ENCODE measurements around the gene CDC6.
A peak's percentile ranks its signal among the peaks of the same experiment; 100 is the strongest.

The CDC6 gene

DNA sequence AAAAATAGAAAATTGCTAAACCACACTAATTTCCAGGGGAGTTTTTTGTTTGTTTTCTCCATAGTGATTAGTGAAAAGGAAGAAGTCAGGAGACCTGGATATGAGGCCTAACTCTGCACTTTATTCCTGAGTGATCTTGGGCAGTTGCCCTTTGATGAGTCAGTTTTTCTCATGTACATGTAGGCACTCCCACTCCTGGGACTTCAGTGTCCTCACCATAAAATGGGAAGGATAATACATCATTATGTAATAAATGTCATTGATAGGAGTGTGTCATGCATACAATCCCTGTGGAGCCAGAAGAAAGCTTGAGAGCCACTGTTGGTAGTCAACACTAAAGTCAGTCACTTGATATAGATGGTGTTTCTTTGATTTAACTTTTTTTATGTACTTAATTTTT lies 36.1 kb upstream of the CDC6 start (continued):
- TF ChIP-seq, protein P1, sequence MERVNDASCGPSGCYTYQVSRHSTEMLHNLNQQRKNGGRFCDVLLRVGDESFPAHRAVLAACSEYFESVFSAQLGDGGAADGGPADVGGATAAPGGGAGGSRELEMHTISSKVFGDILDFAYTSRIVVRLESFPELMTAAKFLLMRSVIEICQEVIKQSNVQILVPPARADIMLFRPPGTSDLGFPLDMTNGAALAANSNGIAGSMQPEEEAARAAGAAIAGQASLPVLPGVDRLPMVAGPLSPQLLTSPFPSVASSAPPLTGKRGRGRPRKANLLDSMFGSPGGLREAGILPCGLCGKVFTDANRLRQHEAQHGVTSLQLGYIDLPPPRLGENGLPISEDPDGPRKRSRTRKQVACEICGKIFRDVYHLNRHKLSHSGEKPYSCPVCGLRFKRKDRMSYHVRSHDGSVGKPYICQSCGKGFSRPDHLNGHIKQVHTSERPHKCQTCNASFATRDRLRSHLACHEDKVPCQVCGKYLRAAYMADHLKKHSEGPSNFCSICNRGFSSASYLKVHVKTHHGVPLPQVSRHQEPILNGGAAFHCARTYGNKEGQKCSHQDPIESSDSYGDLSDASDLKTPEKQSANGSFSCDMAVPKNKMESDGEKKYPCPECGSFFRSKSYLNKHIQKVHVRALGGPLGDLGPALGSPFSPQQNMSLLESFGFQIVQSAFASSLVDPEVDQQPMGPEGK (tag by site-specific recombination; IDR thresholded peaks at IDR 0.05): peak; percentile 51; the same call in 1 of the 2 replicates
- no peak for TF ChIP-seq MYNN (tag by site-specific recombination; IDR thresholded peaks at IDR 0.05; ENCODE audit: borderline replicate concordance)
- no peak for TF ChIP-seq ZNF2 (tag by site-specific recombination; IDR thresholded peaks at IDR 0.05)
- no peak for TF ChIP-seq ZNF37A (tag by site-specific recombination; IDR thresholded peaks at IDR 0.05)
- TF ChIP-seq ZFP69B (tag by site-specific recombination; IDR thresholded peaks at IDR 0.05): 0 out of 2 replicates have a peak, but pooled peaks have one; percentile 47
- TF ChIP-seq, protein P2, sequence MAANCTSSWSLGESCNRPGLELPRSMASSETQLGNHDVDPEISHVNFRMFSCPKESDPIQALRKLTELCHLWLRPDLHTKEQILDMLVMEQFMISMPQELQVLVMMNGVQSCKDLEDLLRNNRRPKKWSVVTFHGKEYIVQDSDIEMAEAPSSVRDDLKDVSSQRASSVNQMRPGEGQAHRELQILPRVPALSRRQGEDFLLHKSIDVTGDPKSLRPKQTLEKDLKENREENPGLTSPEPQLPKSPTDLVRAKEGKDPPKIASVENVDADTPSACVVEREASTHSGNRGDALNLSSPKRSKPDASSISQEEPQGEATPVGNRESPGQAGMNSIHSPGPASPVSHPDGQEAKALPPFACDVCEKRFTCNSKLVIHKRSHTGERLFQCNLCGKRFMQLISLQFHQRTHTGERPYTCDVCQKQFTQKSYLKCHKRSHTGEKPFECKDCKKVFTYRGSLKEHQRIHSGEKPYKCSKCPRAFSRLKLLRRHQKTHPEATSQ (tag by site-specific recombination; IDR thresholded peaks at IDR 0.05): no peak
- TF ChIP-seq, protein P3, sequence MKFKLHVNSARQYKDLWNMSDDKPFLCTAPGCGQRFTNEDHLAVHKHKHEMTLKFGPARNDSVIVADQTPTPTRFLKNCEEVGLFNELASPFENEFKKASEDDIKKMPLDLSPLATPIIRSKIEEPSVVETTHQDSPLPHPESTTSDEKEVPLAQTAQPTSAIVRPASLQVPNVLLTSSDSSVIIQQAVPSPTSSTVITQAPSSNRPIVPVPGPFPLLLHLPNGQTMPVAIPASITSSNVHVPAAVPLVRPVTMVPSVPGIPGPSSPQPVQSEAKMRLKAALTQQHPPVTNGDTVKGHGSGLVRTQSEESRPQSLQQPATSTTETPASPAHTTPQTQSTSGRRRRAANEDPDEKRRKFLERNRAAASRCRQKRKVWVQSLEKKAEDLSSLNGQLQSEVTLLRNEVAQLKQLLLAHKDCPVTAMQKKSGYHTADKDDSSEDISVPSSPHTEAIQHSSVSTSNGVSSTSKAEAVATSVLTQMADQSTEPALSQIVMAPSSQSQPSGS (tag by site-specific recombination; IDR thresholded peaks at IDR 0.05; ENCODE audit: low read depth): peak; percentile 78
- TF ChIP-seq ZNF610 (tag by site-specific recombination; IDR thresholded peaks at IDR 0.05; ENCODE audit: borderline replicate concordance): no peak
- TF ChIP-seq, protein P4, sequence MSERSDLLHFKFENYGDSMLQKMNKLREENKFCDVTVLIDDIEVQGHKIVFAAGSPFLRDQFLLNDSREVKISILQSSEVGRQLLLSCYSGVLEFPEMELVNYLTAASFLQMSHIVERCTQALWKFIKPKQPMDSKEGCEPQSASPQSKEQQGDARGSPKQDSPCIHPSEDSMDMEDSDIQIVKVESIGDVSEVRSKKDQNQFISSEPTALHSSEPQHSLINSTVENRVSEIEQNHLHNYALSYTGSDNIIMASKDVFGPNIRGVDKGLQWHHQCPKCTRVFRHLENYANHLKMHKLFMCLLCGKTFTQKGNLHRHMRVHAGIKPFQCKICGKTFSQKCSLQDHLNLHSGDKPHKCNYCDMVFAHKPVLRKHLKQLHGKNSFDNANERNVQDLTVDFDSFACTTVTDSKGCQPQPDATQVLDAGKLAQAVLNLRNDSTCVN (tag by site-specific recombination; optimal IDR thresholded peaks at IDR 0.05): no peak
- 0 out of 2 replicates have a peak, but pooled peaks have one; percentile 44 for TF ChIP-seq ZNF324 (tag by site-specific recombination; IDR thresholded peaks at IDR 0.05)
- no peak for TF ChIP-seq ZBTB1 (tag by site-specific recombination; IDR thresholded peaks at IDR 0.05)
- TF ChIP-seq KLF1 (tag by site-specific recombination; IDR thresholded peaks at IDR 0.05): no peak; the same call in 1 of the 2 replicates
- peak; percentile 72 for TF ChIP-seq PRDM1 (tag by site-specific recombination; IDR thresholded peaks at IDR 0.05)
- no peak for TF ChIP-seq ZNF174 (tag by site-specific recombination; IDR thresholded peaks at IDR 0.05)
- no peak for TF ChIP-seq ZBTB21 (tag by site-specific recombination; IDR thresholded peaks at IDR 0.05)
- peak; percentile 73 for TF ChIP-seq KLF8 (tag by site-specific recombination; IDR thresholded peaks at IDR 0.05)
- TF ChIP-seq ZNF433 (tag by site-specific recombination; IDR thresholded peaks at IDR 0.05; ENCODE audit: low read depth): no peak
- TF ChIP-seq ZNF623 (tag by site-specific recombination; IDR thresholded peaks at IDR 0.05): no peak
- no peak for TF ChIP-seq ZNF114 (tag by site-specific recombination; IDR thresholded peaks at IDR 0.05)
- TF ChIP-seq, protein P5, sequence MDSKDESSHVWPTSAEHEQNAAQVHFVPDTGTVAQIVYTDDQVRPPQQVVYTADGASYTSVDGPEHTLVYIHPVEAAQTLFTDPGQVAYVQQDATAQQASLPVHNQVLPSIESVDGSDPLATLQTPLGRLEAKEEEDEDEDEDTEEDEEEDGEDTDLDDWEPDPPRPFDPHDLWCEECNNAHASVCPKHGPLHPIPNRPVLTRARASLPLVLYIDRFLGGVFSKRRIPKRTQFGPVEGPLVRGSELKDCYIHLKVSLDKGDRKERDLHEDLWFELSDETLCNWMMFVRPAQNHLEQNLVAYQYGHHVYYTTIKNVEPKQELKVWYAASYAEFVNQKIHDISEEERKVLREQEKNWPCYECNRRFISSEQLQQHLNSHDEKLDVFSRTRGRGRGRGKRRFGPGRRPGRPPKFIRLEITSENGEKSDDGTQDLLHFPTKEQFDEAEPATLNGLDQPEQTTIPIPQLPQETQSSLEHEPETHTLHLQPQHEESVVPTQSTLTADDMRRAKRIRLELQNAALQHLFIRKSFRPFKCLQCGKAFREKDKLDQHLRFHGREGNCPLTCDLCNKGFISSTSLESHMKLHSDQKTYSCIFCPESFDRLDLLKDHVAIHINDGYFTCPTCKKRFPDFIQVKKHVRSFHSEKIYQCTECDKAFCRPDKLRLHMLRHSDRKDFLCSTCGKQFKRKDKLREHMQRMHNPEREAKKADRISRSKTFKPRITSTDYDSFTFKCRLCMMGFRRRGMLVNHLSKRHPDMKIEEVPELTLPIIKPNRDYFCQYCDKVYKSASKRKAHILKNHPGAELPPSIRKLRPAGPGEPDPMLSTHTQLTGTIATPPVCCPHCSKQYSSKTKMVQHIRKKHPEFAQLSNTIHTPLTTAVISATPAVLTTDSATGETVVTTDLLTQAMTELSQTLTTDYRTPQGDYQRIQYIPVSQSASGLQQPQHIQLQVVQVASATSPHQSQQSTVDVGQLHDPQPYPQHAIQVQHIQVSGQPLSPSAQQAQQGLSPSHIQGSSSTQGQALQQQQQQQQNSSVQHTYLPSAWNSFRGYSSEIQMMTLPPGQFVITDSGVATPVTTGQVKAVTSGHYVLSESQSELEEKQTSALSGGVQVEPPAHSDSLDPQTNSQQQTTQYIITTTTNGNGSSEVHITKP (tag by site-specific recombination; IDR thresholded peaks at IDR 0.05): peak; percentile 44; the same call in 1 of the 2 replicates
- no peak for TF ChIP-seq ZNF48 (tag by site-specific recombination; IDR thresholded peaks at IDR 0.05)
- TF ChIP-seq ZNF510 (tag by site-specific recombination; IDR thresholded peaks at IDR 0.05; ENCODE audit: insufficient replicate concordance): no peak
- 0 out of 2 replicates have a peak, but pooled peaks have one; percentile 29 for TF ChIP-seq ZNF121 (tag by site-specific recombination; IDR thresholded peaks at IDR 0.05)
- peak; percentile 80 for TF ChIP-seq ZNF366 (tag by site-specific recombination; conservative IDR thresholded peaks at IDR 0.05)
- no peak for TF ChIP-seq ZNF140 (tag by site-specific recombination; IDR thresholded peaks at IDR 0.05)
- no peak for TF ChIP-seq YY1 (tag by site-specific recombination; IDR thresholded peaks at IDR 0.05)
- no peak for TF ChIP-seq ZXDB (tag by site-specific recombination; IDR thresholded peaks at IDR 0.05)
- TF ChIP-seq ZNF501 (tag by site-specific recombination; IDR thresholded peaks at IDR 0.05): peak; percentile 50; the same call in 1 of the 2 replicates
- TF ChIP-seq ZNF707 (tag by site-specific recombination; IDR thresholded peaks at IDR 0.05): no peak
- peak; percentile 70; the same call in 1 of the 2 replicates for TF ChIP-seq BCL11A (tag by site-specific recombination; IDR thresholded peaks at IDR 0.05; ENCODE audit: low read depth)
- TF ChIP-seq ZNF214 (tag by site-specific recombination; IDR thresholded peaks at IDR 0.05; ENCODE audit: borderline replicate concordance): no peak
- no peak for TF ChIP-seq MEIS1 (CRISPR knock-in tag; IDR thresholded peaks at IDR 0.05; ENCODE audit: borderline replicate concordance)
- 0 out of 2 replicates have a peak, but pooled peaks have one; percentile 24 for TF ChIP-seq SP3 (tag by site-specific recombination; IDR thresholded peaks at IDR 0.05)

All from HEK293 (cell line).